ENCODE data around the gene CMTM7.

Gene CMTM7

GRCh38 chr3:32454111-32454510, 62.5 kb downstream of the CMTM7 start:
- no peak overlapping the region for H3K4me3 ChIP-seq (ENCODE audit: low read length)
- DNase-seq (ENCODE audit: low read depth) = no peak
- TF ChIP-seq CTCF (IDR thresholded peaks at IDR 0.05; ENCODE audit: insufficient read depth, low read depth, low read length, missing control alignments) = no peak

- H3K4me3 ChIP-seq (ENCODE audit: low read length) = no peak overlapping the region
- no peak for TF ChIP-seq CTCF (IDR thresholded peaks at IDR 0.05; ENCODE audit: insufficient read depth, low read depth, low read length, missing control alignments)
- DNase-seq (ENCODE audit: low read depth) = no peak
These were observed 63.3 kb downstream of the CMTM7 start for GRCh38 chr3:32454731-32455608.

- no peak for TF ChIP-seq CTCF (IDR thresholded peaks at IDR 0.05; ENCODE audit: insufficient read depth, low read depth, low read length, missing control alignments)
- DNase-seq (ENCODE audit: low read depth) = no peak
- H3K4me3 ChIP-seq (ENCODE audit: low read length) = no peak overlapping the region
These were observed 64.2 kb downstream of the CMTM7 start for GRCh38 chr3:32455609-32456428.

- no peak for DNase-seq (ENCODE audit: low read depth)
- H3K4me3 ChIP-seq (ENCODE audit: low read length) = no peak overlapping the region
- TF ChIP-seq CTCF (IDR thresholded peaks at IDR 0.05; ENCODE audit: insufficient read depth, low read depth, low read length, missing control alignments) = no peak
These were observed 64.9 kb downstream of the CMTM7 start for GRCh38 chr3:32456429-32457130.

GRCh38 chr3:32457971-32458471, 66.4 kb downstream of the CMTM7 start:
- no peak for DNase-seq (ENCODE audit: low read depth)
- no peak for TF ChIP-seq CTCF (IDR thresholded peaks at IDR 0.05; ENCODE audit: insufficient read depth, low read depth, low read length, missing control alignments)
- H3K4me3 ChIP-seq (ENCODE audit: low read length) = no peak overlapping the region

GRCh38 chr3:32459450-32459849, 67.8 kb downstream of the CMTM7 start:
- no peak for DNase-seq (ENCODE audit: low read depth)
- no peak overlapping the region for H3K4me3 ChIP-seq (ENCODE audit: low read length)
- TF ChIP-seq CTCF (IDR thresholded peaks at IDR 0.05; ENCODE audit: insufficient read depth, low read depth, low read length, missing control alignments) = no peak
